Stimulated activated CD4-positive, alpha-beta T cell treated with anti-CD3 and anti-CD28 coated beads, Interleukin-1b, Interleukin-23, amount 100 ng/mL, for 1 hour (primary cell): ENCODE data around the gene EVA1C.
"Not testable (repeated sequence)": the region's sequence is repeated elsewhere in the genome, so short reads cannot be mapped to it uniquely, and the experiment has no call there.

Source experiments
- DNase-seq, 2 donors: peaks; one replicate each; pipeline ENCODE4 v3.0.0-alpha.2; 2020; ENCODE audit warnings: low read depth in 2 of 2

EVA1C gene

GRCh38 chr21:32462564-32462963 is 50.1 kb downstream of the EVA1C start:
- not testable (repeated sequence) for DNase-seq

- no peak for DNase-seq
Observed at GRCh38 chr21:32463367-32463766, 50.9 kb downstream of the EVA1C start.

GRCh38 chr21:32463889-32464300 is 51.4 kb downstream of the EVA1C start:
- no peak for DNase-seq

- no peak for DNase-seq
Observed at GRCh38 chr21:32467291-32467690, 54.8 kb downstream of the EVA1C start.

GRCh38 chr21:32468681-32469111 is 56.2 kb downstream of the EVA1C start:
- no peak for DNase-seq

GRCh38 chr21:32469628-32470027 is 57.1 kb downstream of the EVA1C start:
- no peak for DNase-seq

GRCh38 chr21:32470206-32470605 is 57.7 kb downstream of the EVA1C start:
- no peak for DNase-seq

- DNase-seq: no peak
Observed at GRCh38 chr21:32472890-32473765, 60.6 kb downstream of the EVA1C start.

- no peak for DNase-seq
Observed at GRCh38 chr21:32474179-32475059, 61.9 kb downstream of the EVA1C start.

GRCh38 chr21:32475162-32475812 is 62.8 kb downstream of the EVA1C start:
- DNase-seq: no peak

- DNase-seq: no peak
Observed at GRCh38 chr21:32476661-32477423, 64.3 kb downstream of the EVA1C start.

GRCh38 chr21:32477424-32477745 is 64.9 kb downstream of the EVA1C start:
- DNase-seq: no peak

- no peak for DNase-seq
Observed at GRCh38 chr21:32481875-32482408, 69.4 kb downstream of the EVA1C start.

- no peak for DNase-seq
Observed at GRCh38 chr21:32482565-32483292, 70.2 kb downstream of the EVA1C start.

- no peak for DNase-seq
Observed at GRCh38 chr21:32483293-32483595, 70.7 kb downstream of the EVA1C start.

- no peak for DNase-seq
Observed at GRCh38 chr21:32484706-32485380, 72.3 kb downstream of the EVA1C start.

- DNase-seq: no peak
Observed at GRCh38 chr21:32492376-32492775, 79.9 kb downstream of the EVA1C start.

GRCh38 chr21:32494934-32495709 is 82.6 kb downstream of the EVA1C start:
- DNase-seq: no peak

- no peak for DNase-seq
Observed at GRCh38 chr21:32496568-32496967, 84.1 kb downstream of the EVA1C start.
